ENCODE results near the gene UNC93B1. TPM values are rescaled to one million over a fixed set of nuclear protein-coding genes. Genes with fewer than 3 reads are reported as not detected.

UNC93B1 gene
- total and polyA plus RNA-seq, 8 donors: 13.0 to 36.5 (median 17.5) TPM

- FAIRE-seq (no peak), DNase-seq (peak in 2 of 6 donors; percentile 41 to 84), ATAC-seq (no peak)
- H3K36me3 ChIP-seq: peaks cover 0 to 4% (median 0%) of the 10 kb centered on the region in 3 donors
- no peak for TF ChIP-seq CTCF (IDR thresholded peaks at IDR 0.05)
- intact Hi-C loops (cut with DNase I): no loop called here
- H3K27me3 ChIP-seq: no peaks in the 10 kb centered on the region
- peaks cover 15 to 34% (median 25%) of the 10 kb centered on the region in 3 donors for H3K4me1 ChIP-seq
- no peak overlapping the region for H3K27ac ChIP-seq
- no peaks in the 10 kb centered on the region for H3K9me3 ChIP-seq
- H3K4me3 ChIP-seq: no peak overlapping the region
- WGBS, 2 donors: 87 to 89% methylated on average over 29 of the region's 29 CpGs
Measured at GRCh38 chr11:68032997-68033707, 29.3 kb upstream of the UNC93B1 start.

GRCh38 chr11:68032003-68032402, 28.1 kb upstream of the UNC93B1 start:
- Histone ChIP-seq H3K4me1 (peaks cover 3 to 23% (median 14%) of the 10 kb centered on the region in 3 donors), H3K4me3 (no peak overlapping the region)
- no peak for FAIRE-seq

GRCh38 chr11:68031144-68031464, 27.2 kb upstream of the UNC93B1 start:
- Histone ChIP-seq H3K27me3 (no peaks in the 10 kb centered on the region), H3K4me3 (peak overlapping the region; percentile 45 to 82 (median 71)), H3K4me1 (peaks cover 0 to 18% (median 9%) of the 10 kb centered on the region in 3 donors), H3K9me3 (no peaks in the 10 kb centered on the region), H3K36me3 (peaks cover 0 to 4% (median 0%) of the 10 kb centered on the region in 3 donors), H3K27ac (peak overlapping the region; percentile 50 to 79 (median 70))
- no peak for TF ChIP-seq CTCF (IDR thresholded peaks at IDR 0.05)
- FAIRE-seq (no peak), ATAC-seq (peak; percentile 12 to 40 (median 23)), DNase-seq (no peak)
- WGBS, 2 donors: 8 to 9% methylated on average over 10 of the region's 10 CpGs
- intact Hi-C loops (cut with DNase I): no loop called here

More at GRCh38 chr11:68032003-68032402, 28.1 kb upstream of the UNC93B1 start:
- peaks cover 0 to 4% (median 0%) of the 10 kb centered on the region in 3 donors for H3K36me3 ChIP-seq
- no peak for TF ChIP-seq CTCF (IDR thresholded peaks at IDR 0.05)
- H3K9me3 ChIP-seq: no peaks in the 10 kb centered on the region
- 68 to 75% methylated on average over 9 of the region's 9 CpGs for WGBS, 2 donors
- ATAC-seq (no peak), DNase-seq (peak in 2 of 6 donors; percentile 28 to 52)
- intact Hi-C loops (cut with DNase I): no loop called here
- H3K27me3 ChIP-seq: no peaks in the 10 kb centered on the region
- no peak overlapping the region for H3K27ac ChIP-seq

GRCh38 chr11:68030318-68031143, 26.6 kb upstream of the UNC93B1 start, which contains the start of gene NDUFS8:
Gene NDUFS8 (plus strand): TSS chr11:68030681. CDS start chr11:68032152, 1,471 bp downstream.
- H3K36me3 ChIP-seq: peaks cover 0 to 4% (median 0%) of the 10 kb centered on the region in 3 donors
- FAIRE-seq: peak; percentile 98
- peak within 1 kb of the TSS; percentile 50 to 79 (median 70) for H3K27ac ChIP-seq
- no peak for TF ChIP-seq CTCF (IDR thresholded peaks at IDR 0.05)
- H3K4me1 ChIP-seq: peaks cover 0 to 18% (median 9%) of the 10 kb centered on the region in 3 donors
- DNase-seq: peak; percentile 89 to 96 (median 96)
- peak; percentile 93 to 97 (median 94) for ATAC-seq
- no peaks in the 10 kb centered on the region for H3K9me3 ChIP-seq
- no peaks in the 10 kb centered on the region for H3K27me3 ChIP-seq
- H3K4me3 ChIP-seq: peak within 1 kb of the TSS; percentile 45 to 82 (median 71)
- 0% methylated on average over 56 of the region's 56 CpGs for WGBS, 2 donors
- intact Hi-C loops (cut with DNase I): no loop called here
